Transverse colon (tissue), 4 donors: ENCODE results near the gene FLVCR2. TPM values are rescaled to one million over a fixed set of nuclear protein-coding genes. Genes with fewer than 3 reads are reported as not detected.

Experiments used
- DNase-seq: peaks from one replicate; pipeline ENCODE4 v3.0.0-alpha.2; 2019
- H3K27ac ChIP-seq, 4 donors: fragments of 200-600 bp; sonication (generic); 2 replicates each; pipeline ENCODE4 v1.5.1; 2016 to 2018; ENCODE audit warnings: inconsistent platforms in 4 of 4
- H3K27me3 ChIP-seq: fragments of 200-600 bp; sonication (generic); 2 replicates; pipeline ENCODE4 v1.5.1; 2017; ENCODE audit warnings: inconsistent platforms
- H3K36me3 ChIP-seq, 4 donors: fragments of 200-600 bp; sonication (generic); 2 replicates each; pipeline ENCODE4 v1.5.1; 2017 to 2019; ENCODE audit warnings: inconsistent platforms in 4 of 4
- H3K4me1 ChIP-seq, 4 donors: fragments of 200-600 bp; sonication (generic); 2 replicates each; pipeline ENCODE4 v1.5.1; 2017 to 2020; ENCODE audit warnings: inconsistent platforms in 4 of 4
- H3K4me3 ChIP-seq, 4 donors: fragments of 200-600 bp; sonication (generic); 1 replicate in 1 of 4; 2 replicates in 3 of 4; pipeline versions ENCODE4 v1.5.1 to v1.6.1; 2017 to 2019; ENCODE audit warnings: inconsistent platforms in 4 of 4
- H3K9me3 ChIP-seq, 2 donors: fragments of 200-600 bp; sonication (generic); 2 replicates each; pipeline ENCODE4 v1.5.1; 2017 to 2019; ENCODE audit warnings: inconsistent platforms in 2 of 2
- EP300 ChIP-seq: sonication (generic); formaldehyde crosslinking; IDR thresholded peaks from one replicate; pipeline ENCODE4 v1.6.1; 2017; ENCODE audit warnings: antibody characterized with exemption, low read depth
- POLR2A ChIP-seq: fragments of 450-650 bp; IDR thresholded peaks from one replicate; pipeline ENCODE4 v1.6.1; 2016; ENCODE audit warnings: antibody characterized with exemption, mild to moderate bottlenecking, moderate library complexity
- POLR2AphosphoS5 ChIP-seq, 3 donors: sonication (generic); formaldehyde crosslinking; IDR thresholded peaks; one replicate each; pipeline ENCODE4 v1.6.1; 2016; ENCODE audit warnings: antibody characterized with exemption in 3 of 3
- WGBS, 2 donors: methylation state at CpG; one replicate each; pipeline ENCODE4 v1.1.5; 2018; ENCODE audit warnings: low coverage in 1 of 2; 5-methylcytosine and 5-hydroxymethylcytosine counted together
- in situ Hi-C, 4 donors: fragments of 200-750 bp; cut with MboI; loops; one replicate each; pipeline versions ENCODE4 v1.15.0 to v1.15.1; 2017; ENCODE audit warnings: low sequenced_read_pairs in 3 of 4, low pct_ligation_motif_present in 1 of 4, low pct_unique_long_range_greater_than_20kb in 1 of 4
- intact Hi-C: fragments of 100-400 bp; cut with DNase I; formaldehyde crosslinking; loops from one replicate; pipeline ENCODE4 v1.15.1; 2023; ENCODE audit warnings: low total_unique reads
- total RNA-seq, 4 donors: library from RNA; depleted of rRNA; stranded (reverse); fragments of >200 nt; gene quantifications; one replicate each; pipeline ENCODE4 v1.1.0, GENCODE V29; 2016
- TF ChIP-seq, protein P1 (sequence below), 5 experiments: fragments of 200-600 bp in 3 of 5; fragments of 450-650 bp in 2 of 5; sonication (generic) in 3 of 5; IDR thresholded peaks; 1 replicate in 2 of 5; 2 replicates in 3 of 5; pipeline ENCODE4 v1.5.1; 2016 to 2017; ENCODE audit warnings: antibody characterized with exemption in 5 of 5, inconsistent platforms in 3 of 5, mild to moderate bottlenecking in 2 of 5, moderate library complexity in 1 of 5

Gene FLVCR2
- total RNA-seq, 4 donors from 2014 or later = 6.2 to 54.5 (median 45.0) TPM

DNA sequence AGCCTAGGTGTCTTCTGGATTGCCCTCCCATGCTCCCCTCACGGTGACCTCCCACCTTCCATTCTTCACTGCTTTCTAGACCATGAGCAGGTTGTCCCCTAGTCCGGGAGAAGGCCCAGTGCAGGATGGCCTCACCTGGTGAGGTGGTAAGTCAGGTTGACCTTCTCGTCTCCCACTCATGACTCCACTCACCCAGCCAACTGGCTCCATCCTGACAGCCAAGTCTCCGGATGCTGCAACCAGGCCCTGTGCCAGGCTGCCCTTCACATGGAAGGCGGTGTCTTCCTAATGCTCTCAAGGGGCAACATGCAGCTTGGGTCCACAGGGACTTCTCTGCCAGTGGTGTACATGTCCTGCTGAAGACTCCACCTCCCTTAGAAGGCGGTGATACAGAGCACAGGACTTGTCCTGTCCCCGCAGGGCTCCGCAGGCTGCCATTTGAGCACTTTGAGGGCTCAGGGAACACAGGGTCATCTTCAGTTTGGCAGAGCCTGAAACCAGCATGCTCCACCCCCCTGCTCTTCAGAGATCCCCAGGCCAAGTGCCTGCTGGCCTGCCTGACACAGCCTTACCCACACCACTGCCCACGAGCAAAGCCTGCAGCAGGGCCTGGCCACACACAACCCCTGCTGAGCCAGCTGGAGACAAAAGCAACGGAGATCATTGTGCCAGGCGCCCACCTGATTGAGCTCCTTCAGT, 30.7 kb upstream of the FLVCR2 start:
- H3K36me3 ChIP-seq = no peaks in the 10 kb centered on the region
- H3K4me1 ChIP-seq = peaks cover 0 to 25% (median 1%) of the 10 kb centered on the region in 4 donors
- TF ChIP-seq, protein P1, sequence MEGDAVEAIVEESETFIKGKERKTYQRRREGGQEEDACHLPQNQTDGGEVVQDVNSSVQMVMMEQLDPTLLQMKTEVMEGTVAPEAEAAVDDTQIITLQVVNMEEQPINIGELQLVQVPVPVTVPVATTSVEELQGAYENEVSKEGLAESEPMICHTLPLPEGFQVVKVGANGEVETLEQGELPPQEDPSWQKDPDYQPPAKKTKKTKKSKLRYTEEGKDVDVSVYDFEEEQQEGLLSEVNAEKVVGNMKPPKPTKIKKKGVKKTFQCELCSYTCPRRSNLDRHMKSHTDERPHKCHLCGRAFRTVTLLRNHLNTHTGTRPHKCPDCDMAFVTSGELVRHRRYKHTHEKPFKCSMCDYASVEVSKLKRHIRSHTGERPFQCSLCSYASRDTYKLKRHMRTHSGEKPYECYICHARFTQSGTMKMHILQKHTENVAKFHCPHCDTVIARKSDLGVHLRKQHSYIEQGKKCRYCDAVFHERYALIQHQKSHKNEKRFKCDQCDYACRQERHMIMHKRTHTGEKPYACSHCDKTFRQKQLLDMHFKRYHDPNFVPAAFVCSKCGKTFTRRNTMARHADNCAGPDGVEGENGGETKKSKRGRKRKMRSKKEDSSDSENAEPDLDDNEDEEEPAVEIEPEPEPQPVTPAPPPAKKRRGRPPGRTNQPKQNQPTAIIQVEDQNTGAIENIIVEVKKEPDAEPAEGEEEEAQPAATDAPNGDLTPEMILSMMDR (IDR thresholded peaks at IDR 0.05) = no peak
- no peak for TF ChIP-seq POLR2A
- TF ChIP-seq EP300 = no peak
- no peak for TF ChIP-seq POLR2AphosphoS5 (IDR thresholded peaks at IDR 0.05)
- H3K27ac ChIP-seq = no peak overlapping the region
- no peak overlapping the region for H3K4me3 ChIP-seq
- 83 to 100% methylated on average over 2 to 10 of the region's 11 CpGs for WGBS, 2 donors
- intact Hi-C loops = no loop called here
- in situ Hi-C loops = no loop called here
- no peaks in the 10 kb centered on the region for H3K27me3 ChIP-seq
- H3K9me3 ChIP-seq = no peaks in the 10 kb centered on the region
- DNase-seq = no peak

DNA sequence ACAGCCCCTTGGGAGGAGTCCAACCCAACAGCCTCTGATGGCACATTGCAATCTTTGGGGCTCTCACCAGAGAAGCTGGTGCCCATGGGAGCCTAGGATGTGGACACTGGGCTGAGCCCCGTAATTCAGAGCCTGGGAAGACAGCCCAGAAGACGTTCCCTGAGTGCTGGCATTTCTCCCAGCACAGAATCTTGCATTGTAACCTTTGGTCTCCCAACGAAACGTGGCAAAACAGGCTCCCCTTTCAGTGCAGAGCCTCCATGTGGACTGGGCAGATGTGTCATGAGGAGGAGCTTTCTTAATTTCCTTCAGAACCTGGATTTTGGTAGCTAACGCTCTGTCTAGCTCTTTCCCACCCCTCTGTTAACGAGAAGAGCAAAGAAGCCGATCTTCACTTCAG, 29.9 kb upstream of the FLVCR2 start:
- no peak overlapping the region for H3K27ac ChIP-seq
- DNase-seq = peak; percentile 51

DNA sequence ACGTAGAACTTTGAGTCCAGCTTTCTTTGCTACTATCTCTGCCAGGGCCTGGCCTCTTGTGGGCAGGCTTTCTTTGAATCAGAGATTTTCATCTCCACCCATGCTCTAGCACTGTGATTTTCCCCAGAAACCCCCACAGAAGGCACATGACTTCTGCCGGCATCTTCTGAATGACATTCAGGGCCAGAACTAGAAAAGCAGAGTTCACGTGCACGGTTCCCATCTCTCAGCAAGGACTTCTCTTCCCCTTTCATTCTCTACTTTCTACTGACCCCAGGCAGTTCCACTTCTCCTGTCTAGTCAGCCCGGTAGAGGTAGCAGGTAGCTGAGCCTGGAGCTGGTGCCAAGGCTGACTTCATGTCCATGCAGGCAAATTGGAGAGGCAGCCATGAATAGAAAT, 29.3 kb upstream of the FLVCR2 start:
- Histone ChIP-seq H3K9me3 (no peaks in the 10 kb centered on the region), H3K27ac (no peak overlapping the region), H3K4me1 (peaks cover 0 to 17% (median 0%) of the 10 kb centered on the region in 4 donors), H3K36me3 (no peaks in the 10 kb centered on the region), H3K4me3 (no peak overlapping the region), H3K27me3 (no peaks in the 10 kb centered on the region)
- intact Hi-C loops (no loop called here), in situ Hi-C loops (no loop called here)
- no peak for DNase-seq
- no peak for TF ChIP-seq POLR2A
- no peak for TF ChIP-seq EP300
- TF ChIP-seq, protein P1 (IDR thresholded peaks at IDR 0.05) = no peak
- TF ChIP-seq POLR2AphosphoS5 (IDR thresholded peaks at IDR 0.05) = no peak
- WGBS, 2 donors = 70 to 75% methylated on average over 4 to 5 of the region's 5 CpGs

More for the DNA sequence above, 29.9 kb upstream of the FLVCR2 start:
- Histone ChIP-seq H3K9me3 (no peaks in the 10 kb centered on the region), H3K27me3 (no peaks in the 10 kb centered on the region), H3K36me3 (no peaks in the 10 kb centered on the region), H3K4me3 (no peak overlapping the region), H3K4me1 (peaks cover 0 to 21% (median 0%) of the 10 kb centered on the region in 4 donors)
- 39 to 56% methylated on average over 2 to 6 of the region's 7 CpGs for WGBS, 2 donors
- no peak for TF ChIP-seq POLR2AphosphoS5 (IDR thresholded peaks at IDR 0.05)
- no peak for TF ChIP-seq POLR2A
- TF ChIP-seq EP300 = no peak
- TF ChIP-seq, protein P1 (IDR thresholded peaks at IDR 0.05) = no peak
- in situ Hi-C loops (no loop called here), intact Hi-C loops (no loop called here)

DNA sequence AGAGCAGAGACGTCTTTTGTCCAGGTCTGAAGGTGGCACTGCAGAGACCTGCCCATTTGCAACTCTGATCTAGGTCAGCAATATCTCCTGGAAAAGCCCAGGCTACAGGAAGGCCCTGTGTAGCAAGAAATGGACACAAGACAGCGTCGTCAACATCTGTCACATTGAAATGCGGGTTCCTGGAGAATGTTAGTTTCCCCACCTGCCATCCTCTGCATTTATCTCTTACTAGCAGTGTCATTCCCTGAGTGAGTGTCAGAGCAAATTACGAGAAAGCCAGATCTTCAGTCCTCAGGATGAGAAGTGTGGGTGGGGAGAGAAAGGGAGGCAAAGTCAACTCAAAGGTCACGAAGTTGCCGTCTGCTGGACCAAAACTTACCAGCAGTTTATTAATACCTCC, 27.4 kb upstream of the FLVCR2 start:
- intact Hi-C loops = no loop called here
- TF ChIP-seq POLR2A (no peak), EP300 (no peak), POLR2AphosphoS5 (IDR thresholded peaks at IDR 0.05) (no peak)
- WGBS, 2 donors = 70 to 76% methylated on average over 2 to 7 of the region's 7 CpGs
- peak overlapping the region in 1 of 4 donors; percentile 43 for H3K27ac ChIP-seq
- H3K27me3 ChIP-seq = no peaks in the 10 kb centered on the region
- in situ Hi-C loops = no loop called here
- no peak overlapping the region for H3K4me3 ChIP-seq
- no peaks in the 10 kb centered on the region for H3K9me3 ChIP-seq
- DNase-seq = no peak
- no peaks in the 10 kb centered on the region for H3K36me3 ChIP-seq
- peaks cover 0 to 17% (median 0%) of the 10 kb centered on the region in 4 donors for H3K4me1 ChIP-seq
